Right lobe of liver (tissue), 6 donors: ENCODE measurements around the gene GCSAM. TPM values are rescaled to one million over a fixed set of nuclear protein-coding genes. Genes with fewer than 3 reads are reported as not detected.
A peak's percentile ranks its signal among the peaks of the same experiment; 100 is the strongest.

Source experiments
- ATAC-seq, 4 donors: fragments of 200-7000 bp; cut with Tn5 transposase; one replicate each; pipeline ENCODE4 v1.9.1; 2020; ENCODE audit warnings: mild to moderate bottlenecking in 4 of 4, moderate library complexity in 4 of 4
- DNase-seq, 3 donors: peaks; one replicate each; pipeline ENCODE4 v3.0.0-alpha.2; 2020
- H3K27ac ChIP-seq, 3 donors: fragments of 200-600 bp; one replicate each; pipeline ENCODE4 v1.8.0; 2022
- H3K27me3 ChIP-seq, 2 donors: fragments of 200-600 bp; one replicate each; pipeline ENCODE4 v1.8.0; 2022
- H3K36me3 ChIP-seq, 4 donors: fragments of 200-600 bp; sonication (generic) in 1 of 4; one replicate each; pipeline versions ENCODE4 v1.5.1 to v1.8.0; 2017 to 2022; ENCODE audit warnings: control low read depth in 1 of 4
- H3K4me1 ChIP-seq, 4 donors: fragments of 200-600 bp; sonication (generic) in 1 of 4; one replicate each; pipeline versions ENCODE4 v1.5.1 to v1.8.0; 2017 to 2022; ENCODE audit warnings: control low read depth in 1 of 4
- H3K4me3 ChIP-seq, 3 donors: fragments of 200-600 bp; one replicate each; pipeline ENCODE4 v1.8.0; 2022
- H3K9me3 ChIP-seq, 4 donors: fragments of 200-600 bp; sonication (generic) in 1 of 4; one replicate each; pipeline versions ENCODE4 v1.5.1 to v1.8.0; 2017 to 2022; ENCODE audit warnings: control low read depth in 1 of 4
- POLR2A ChIP-seq: fragments of 450-650 bp; IDR thresholded peaks from one replicate; pipeline ENCODE4 v1.6.1; 2017; ENCODE audit warnings: antibody characterized with exemption, mild to moderate bottlenecking
- WGBS: methylation state at CpG from one replicate; pipeline ENCODE4 v1.1.6; 2018; ENCODE audit warnings: low coverage, low lambda C conversion rate; ENCODE audit not compliant: insufficient coverage; ENCODE audit errors: missing lambda C conversion rate; 5-methylcytosine and 5-hydroxymethylcytosine counted together
- intact Hi-C, 2 donors: fragments of 100-400 bp; cut with DNase I; formaldehyde crosslinking; loops; one replicate each; pipeline versions ENCODE4 v1.11.2 to v1.14.1; 2022
- total RNA-seq, 6 experiments: library from RNA; depleted of rRNA in 2 of 6; stranded (reverse); fragments of >200 nt in 2 of 6; fragmentation: NEBNext Ultra II Directional in 3 of 6; extraction: Animal tissue kit (Norgen Biotek cat#: 25700) in 3 of 6; gene quantifications; one replicate each; pipeline versions ENCODE4 v1.1.0 to v1.2.4, GENCODE V29; 2016 to 2023
- TF ChIP-seq, protein P1 (sequence below), 4 donors: fragments of 200-600 bp in 3 of 4; fragments of 450-650 bp in 1 of 4; IDR thresholded peaks; one replicate each; pipeline versions ENCODE4 v1.5.1 to v1.8.0; 2016 to 2022; ENCODE audit warnings: antibody characterized with exemption in 4 of 4, mild to moderate bottlenecking in 2 of 4
- donor health status: DM: no; HTN: yes; CAD: no.
- donor health status: DM: no; HTN: no; CAD: no.
- donor health status: DM: no; HTN: no; CAD: no.
- donor health status: DM: no; HTN: yes; CAD: no.
- donor health status: DM: no; HTN: yes; CAD: no.

Gene GCSAM
- total RNA-seq, 6 experiments from 2014 or later: 0.12 to 0.18 TPM; not detected in 4

DNA sequence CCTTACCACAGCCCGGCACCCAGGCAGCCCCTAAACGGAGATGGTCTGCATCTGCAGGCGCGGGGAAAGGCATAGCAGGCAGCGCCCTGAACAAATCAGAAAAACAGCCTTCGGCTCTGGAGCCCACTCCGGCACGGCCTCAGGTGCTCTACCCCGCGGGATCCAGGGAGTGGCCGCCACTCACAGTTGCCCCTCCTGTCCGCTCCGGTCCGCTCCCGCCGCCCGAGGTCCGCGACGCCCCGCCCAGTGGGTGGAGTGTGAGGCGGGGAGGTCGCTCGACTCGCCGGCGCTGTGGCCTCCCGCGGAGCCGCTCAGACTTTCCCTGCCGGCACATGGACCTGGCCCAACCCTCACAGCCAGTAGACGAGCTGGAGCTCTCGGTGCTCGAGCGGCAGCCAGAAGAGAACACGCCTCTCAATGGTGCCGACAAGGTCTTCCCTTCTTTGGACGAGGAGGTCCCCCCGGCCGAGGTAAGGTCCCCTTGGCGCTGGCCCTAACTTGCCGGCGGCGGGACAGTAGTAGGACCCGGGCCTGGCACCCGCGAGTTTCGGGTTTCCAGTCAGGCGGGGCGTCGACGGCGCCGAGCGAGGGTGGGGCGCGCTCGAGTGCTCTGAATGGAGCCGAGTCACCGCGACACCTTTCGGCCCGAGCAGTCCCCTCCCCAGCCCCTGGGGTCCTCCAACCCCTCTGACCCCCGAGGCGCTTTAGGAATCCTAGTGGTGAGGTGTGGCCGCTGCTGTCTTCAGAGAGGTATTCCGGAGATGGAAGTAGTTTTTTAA, 46.8 kb downstream of the GCSAM start, which contains the start of gene C3orf52:
TSS of gene C3orf52 (plus strand) at position 314 of the 779 bp plus-strand sequence. CDS start at position 333, 19 bp downstream.
- H3K36me3 ChIP-seq: no peaks in the 10 kb centered on the region
- peak; percentile 80 to 87 (median 86) for DNase-seq
- no peaks in the 10 kb centered on the region for H3K27me3 ChIP-seq
- peak; percentile 99 to 100 (median 99) for ATAC-seq
- no peaks in the 10 kb centered on the region for H3K9me3 ChIP-seq
- TF ChIP-seq, protein P1, sequence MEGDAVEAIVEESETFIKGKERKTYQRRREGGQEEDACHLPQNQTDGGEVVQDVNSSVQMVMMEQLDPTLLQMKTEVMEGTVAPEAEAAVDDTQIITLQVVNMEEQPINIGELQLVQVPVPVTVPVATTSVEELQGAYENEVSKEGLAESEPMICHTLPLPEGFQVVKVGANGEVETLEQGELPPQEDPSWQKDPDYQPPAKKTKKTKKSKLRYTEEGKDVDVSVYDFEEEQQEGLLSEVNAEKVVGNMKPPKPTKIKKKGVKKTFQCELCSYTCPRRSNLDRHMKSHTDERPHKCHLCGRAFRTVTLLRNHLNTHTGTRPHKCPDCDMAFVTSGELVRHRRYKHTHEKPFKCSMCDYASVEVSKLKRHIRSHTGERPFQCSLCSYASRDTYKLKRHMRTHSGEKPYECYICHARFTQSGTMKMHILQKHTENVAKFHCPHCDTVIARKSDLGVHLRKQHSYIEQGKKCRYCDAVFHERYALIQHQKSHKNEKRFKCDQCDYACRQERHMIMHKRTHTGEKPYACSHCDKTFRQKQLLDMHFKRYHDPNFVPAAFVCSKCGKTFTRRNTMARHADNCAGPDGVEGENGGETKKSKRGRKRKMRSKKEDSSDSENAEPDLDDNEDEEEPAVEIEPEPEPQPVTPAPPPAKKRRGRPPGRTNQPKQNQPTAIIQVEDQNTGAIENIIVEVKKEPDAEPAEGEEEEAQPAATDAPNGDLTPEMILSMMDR (IDR thresholded peaks at IDR 0.05): no peak
- TF ChIP-seq POLR2A: no peak
- intact Hi-C loops: no loop called here
- peak within 1 kb of the TSS; percentile 49 to 50 (median 50) for H3K4me3 ChIP-seq
- peaks cover 0 to 5% (median 0%) of the 10 kb centered on the region in 4 donors for H3K4me1 ChIP-seq
- no peak within 1 kb of the TSS for H3K27ac ChIP-seq
- WGBS: 4% methylated on average over 10 of the region's 67 CpGs

DNA sequence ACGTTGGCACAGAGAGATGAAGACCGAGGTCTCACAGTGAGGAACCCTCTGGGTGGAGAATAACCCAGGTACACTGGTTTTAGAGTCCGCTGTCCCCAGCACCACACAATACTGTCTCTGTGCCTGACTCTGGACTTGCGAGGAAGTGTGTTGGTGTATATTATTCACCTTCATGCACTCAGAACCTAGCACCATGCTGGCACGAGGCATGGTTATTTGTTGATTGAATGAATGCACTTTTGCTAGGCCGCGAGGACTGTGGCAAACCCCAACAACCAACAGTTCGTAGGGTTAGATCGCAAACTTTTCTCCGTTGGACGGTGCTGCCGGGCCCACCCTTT, 47.3 kb downstream of the GCSAM start:
- DNase-seq: no peak
- Histone ChIP-seq H3K9me3 (no peaks in the 10 kb centered on the region), H3K36me3 (no peaks in the 10 kb centered on the region), H3K4me1 (peaks cover 0 to 5% (median 0%) of the 10 kb centered on the region in 4 donors), H3K4me3 (peak overlapping the region; percentile 49 to 50 (median 50)), H3K27ac (no peak overlapping the region), H3K27me3 (no peaks in the 10 kb centered on the region)
- TF ChIP-seq, protein P1 (IDR thresholded peaks at IDR 0.05): no peak
- no peak for TF ChIP-seq POLR2A
- ATAC-seq: no peak
- WGBS: 35% methylated on average over 11 of the region's 12 CpGs
- intact Hi-C loops: no loop called here

DNA sequence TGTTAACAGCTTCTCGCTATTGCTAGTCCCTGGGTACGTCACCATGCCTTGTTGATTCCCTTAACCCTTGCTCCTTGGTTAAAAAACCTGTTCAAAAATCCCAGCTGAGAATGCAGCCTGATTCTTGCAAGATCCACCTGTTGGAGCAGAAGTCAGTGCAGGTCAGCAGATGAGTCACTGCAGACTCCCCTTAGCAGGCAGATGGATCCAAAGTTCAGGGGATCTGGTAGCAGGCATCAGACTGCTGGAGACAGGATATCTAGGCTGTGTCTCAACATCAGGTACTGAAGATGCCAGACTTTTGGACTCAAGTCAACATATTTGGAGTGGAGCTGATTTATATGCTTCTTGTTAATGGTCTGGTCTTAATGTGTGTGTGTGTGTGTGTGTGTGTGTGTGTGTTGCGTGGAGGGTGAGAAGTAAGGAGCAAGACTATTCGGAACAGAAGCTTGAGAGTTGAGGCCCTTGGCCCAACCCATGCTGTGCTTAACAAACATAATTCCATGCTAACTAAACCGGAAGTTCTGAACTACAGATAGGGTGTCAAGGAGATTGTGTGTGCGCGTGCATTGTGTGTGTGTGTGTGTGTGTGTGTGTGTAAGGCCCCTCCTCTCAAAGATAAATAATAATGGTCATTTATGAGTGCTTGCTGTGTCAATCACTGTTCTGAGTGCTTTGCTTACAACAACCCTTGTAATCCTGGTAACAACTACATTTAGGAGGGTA, 47.9 kb downstream of the GCSAM start:
- TF ChIP-seq, protein P1 (IDR thresholded peaks at IDR 0.05): no peak
- TF ChIP-seq POLR2A: no peak
- no peak for DNase-seq
- Histone ChIP-seq H3K9me3 (no peaks in the 10 kb centered on the region), H3K36me3 (no peaks in the 10 kb centered on the region), H3K27me3 (no peaks in the 10 kb centered on the region), H3K27ac (no peak overlapping the region), H3K4me3 (no peak overlapping the region), H3K4me1 (peaks cover 0 to 5% (median 0%) of the 10 kb centered on the region in 4 donors)
- intact Hi-C loops: no loop called here
- WGBS: 61% methylated on average over 5 of the region's 7 CpGs
- peak in 1 of 4 donors; percentile 23 for ATAC-seq

DNA sequence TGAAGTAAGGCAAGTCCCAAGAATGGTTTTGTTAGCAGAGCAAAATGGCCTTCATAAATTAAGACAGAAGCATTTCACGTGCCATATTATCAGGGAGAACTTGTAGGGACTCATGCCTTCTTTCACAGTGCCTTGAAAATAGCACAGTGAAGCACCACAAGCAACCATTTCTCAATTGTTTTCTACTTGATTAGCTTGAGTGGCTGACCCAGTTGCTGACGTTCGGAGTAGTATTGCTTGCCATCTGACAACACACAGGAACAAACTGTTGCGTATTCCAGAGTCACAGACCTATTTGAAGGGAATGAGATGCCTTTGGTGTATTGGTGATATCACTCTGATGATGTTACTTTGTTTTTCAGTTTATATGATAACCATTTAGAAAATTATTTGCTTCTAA, 49.8 kb downstream of the GCSAM start:
- no peak for DNase-seq
- intact Hi-C loops: no loop called here
- Histone ChIP-seq H3K4me3 (no peak overlapping the region), H3K4me1 (peaks cover 0 to 5% (median 0%) of the 10 kb centered on the region in 4 donors), H3K27me3 (no peaks in the 10 kb centered on the region), H3K9me3 (no peaks in the 10 kb centered on the region), H3K27ac (no peak overlapping the region), H3K36me3 (no peaks in the 10 kb centered on the region)
- 80% methylated on average over 4 of the region's 4 CpGs for WGBS
- TF ChIP-seq POLR2A: no peak
- TF ChIP-seq, protein P1 (IDR thresholded peaks at IDR 0.05): no peak
- ATAC-seq: no peak
